Measurements from ENCODE around the gene CDC34. TPM values are rescaled to one million over a fixed set of nuclear protein-coding genes. Genes with fewer than 3 reads are reported as not detected.

Gene CDC34
- total and polyA plus RNA-seq, 7 experiments from 2014 or later: 20.4 to 47.3 (median 41.4) TPM

DNA sequence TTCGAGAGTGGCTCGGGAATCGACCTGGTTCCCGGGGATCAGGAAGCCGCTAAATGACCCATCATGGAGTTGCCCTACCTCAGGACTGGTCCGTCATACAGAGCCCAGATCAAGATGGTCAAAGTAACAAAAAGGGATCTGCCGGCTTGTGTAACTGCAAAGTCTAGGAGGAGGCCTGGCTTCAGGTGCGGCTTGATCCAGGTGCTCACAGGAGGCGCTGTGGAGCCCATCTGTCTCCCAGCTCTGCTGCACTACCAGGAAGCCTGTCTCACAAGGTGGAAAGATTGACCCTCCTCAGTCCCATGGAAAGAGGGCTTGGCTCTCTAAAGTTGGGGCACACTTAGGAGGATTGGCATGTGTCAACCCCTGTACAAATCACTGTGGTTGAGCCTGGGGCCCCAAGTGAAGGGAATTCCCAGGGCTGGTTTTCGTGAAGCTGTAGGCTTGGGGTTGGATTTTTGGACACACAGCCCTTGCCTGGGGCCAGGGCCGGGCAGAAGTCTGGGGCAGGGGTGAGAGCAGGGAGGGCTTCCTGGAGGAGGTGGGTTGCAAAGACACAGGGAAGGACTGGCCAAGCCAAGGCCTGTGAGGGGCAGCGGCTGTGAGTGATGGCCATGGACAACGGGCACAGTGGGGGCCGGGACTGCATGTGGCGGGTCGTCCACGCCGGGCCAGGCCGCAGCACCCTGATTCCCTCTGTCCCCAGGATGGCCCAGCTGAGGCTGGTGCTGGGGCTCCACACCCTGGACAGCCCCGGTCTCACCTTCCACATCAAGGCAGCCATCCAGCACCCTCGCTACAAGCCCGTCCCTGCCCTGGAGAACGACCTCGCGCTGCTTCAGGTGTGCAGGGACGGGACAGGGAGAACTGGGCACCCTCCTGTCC is 16.5 kb downstream of the CDC34 start:
- Histone ChIP-seq H3K4me1 (ENCODE audit: control insufficient read depth in 2 of 2, insufficient read depth in 2 of 2, low read length in 2 of 2) (peaks cover 3 to 8% of the 10 kb centered on the region in 2 donors), H3K27ac (ENCODE audit: low read depth, low read length) (no peak overlapping the region), H3K27me3 (ENCODE audit: control insufficient read depth in 2 of 2, insufficient read depth in 2 of 2, low read length in 2 of 2) (no peaks in the 10 kb centered on the region), H3K36me3 (ENCODE audit: control insufficient read depth in 2 of 3, insufficient read depth in 3 of 3, low read length in 3 of 3) (peaks cover 0 to 20% (median 6%) of the 10 kb centered on the region in 3 experiments), H3K9me3 (ENCODE audit: control insufficient read depth in 2 of 3, low read length in 3 of 3) (no peaks in the 10 kb centered on the region), H3K4me3 (ENCODE audit: low read length) (no peak overlapping the region)
- ChIA-PET CTCF (no interaction called here), POLR2A (no interaction called here)
- no peaks in the 10 kb centered on the region for H3K9me3 Mint-ChIP-seq
- H3K36me3 Mint-ChIP-seq: peaks cover 0 to 7% (median 0%) of the 10 kb centered on the region in 5 donors
- no peak for ATAC-seq
- H3K27ac Mint-ChIP-seq: peak overlapping the region in 3 of 9 donors; percentile 14 to 59 (median 54)
- H3K4me1 Mint-ChIP-seq: peaks cover 10 to 26% (median 20%) of the 10 kb centered on the region in 7 donors
- H3K4me3 Mint-ChIP-seq: peak overlapping the region in 1 of 10 donors; percentile 14
- no peaks in the 10 kb centered on the region for H3K27me3 Mint-ChIP-seq
- intact Hi-C loops (cut with micrococcal nuclease): no loop called here
- no peak for DNase-seq

DNA sequence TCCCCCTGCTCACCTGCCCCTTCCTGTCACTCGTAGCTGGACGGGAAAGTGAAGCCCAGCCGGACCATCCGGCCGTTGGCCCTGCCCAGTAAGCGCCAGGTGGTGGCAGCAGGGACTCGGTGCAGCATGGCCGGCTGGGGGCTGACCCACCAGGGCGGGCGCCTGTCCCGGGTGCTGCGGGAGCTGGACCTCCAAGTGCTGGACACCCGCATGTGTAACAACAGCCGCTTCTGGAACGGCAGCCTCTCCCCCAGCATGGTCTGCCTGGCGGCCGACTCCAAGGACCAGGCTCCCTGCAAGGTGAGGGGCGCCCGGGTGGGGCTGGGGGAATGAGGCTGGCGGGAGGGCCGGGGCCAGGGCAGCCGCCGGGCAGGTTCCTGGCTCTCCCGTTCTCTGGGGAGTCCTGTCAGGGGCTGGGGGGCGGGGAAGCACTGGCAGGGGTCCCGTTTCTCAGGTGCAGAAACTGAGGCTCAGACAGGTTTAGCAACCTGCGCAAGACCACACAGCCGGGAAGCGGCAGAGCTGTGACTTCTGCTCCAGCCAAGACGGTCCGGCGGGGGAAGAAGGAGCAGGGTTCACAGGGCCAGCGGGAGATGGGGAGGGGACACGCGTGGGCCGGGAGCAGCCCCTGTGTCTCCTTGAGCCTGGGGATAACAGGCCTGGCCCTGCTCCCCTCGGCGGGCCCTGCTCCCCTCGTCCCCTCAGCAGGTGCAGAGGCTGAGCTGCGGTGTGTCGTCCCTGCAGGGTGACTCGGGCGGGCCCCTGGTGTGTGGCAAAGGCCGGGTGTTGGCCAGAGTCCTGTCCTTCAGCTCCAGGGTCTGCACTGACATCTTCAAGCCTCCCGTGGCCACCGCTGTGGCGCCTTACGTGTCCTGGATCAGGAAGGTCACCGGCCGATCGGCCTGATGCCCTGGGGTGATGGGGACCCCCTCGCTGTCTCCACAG is 17.6 kb downstream of the CDC34 start:
- Histone ChIP-seq H3K4me1 (ENCODE audit: control insufficient read depth in 2 of 2, insufficient read depth in 2 of 2, low read length in 2 of 2) (peaks cover 0 to 4% of the 10 kb centered on the region in 2 donors), H3K36me3 (ENCODE audit: control insufficient read depth in 2 of 3, insufficient read depth in 3 of 3, low read length in 3 of 3) (peaks cover 0 to 20% (median 6%) of the 10 kb centered on the region in 3 experiments), H3K4me3 (ENCODE audit: low read length) (no peak overlapping the region), H3K27me3 (ENCODE audit: control insufficient read depth in 2 of 2, insufficient read depth in 2 of 2, low read length in 2 of 2) (no peaks in the 10 kb centered on the region), H3K9me3 (ENCODE audit: control insufficient read depth in 2 of 3, low read length in 3 of 3) (no peaks in the 10 kb centered on the region), H3K27ac (ENCODE audit: low read depth, low read length) (no peak overlapping the region)
- ATAC-seq (no peak), DNase-seq (no peak)
- H3K4me1 Mint-ChIP-seq: peaks cover 6 to 17% (median 9%) of the 10 kb centered on the region in 7 donors
- ChIA-PET POLR2A (no interaction called here), CTCF (no interaction called here)
- H3K36me3 Mint-ChIP-seq: peaks cover 0 to 4% (median 0%) of the 10 kb centered on the region in 5 donors
- no peaks in the 10 kb centered on the region for H3K9me3 Mint-ChIP-seq
- intact Hi-C loops (cut with micrococcal nuclease): no loop called here
- H3K4me3 Mint-ChIP-seq: no peak overlapping the region
- H3K27ac Mint-ChIP-seq: no peak overlapping the region
- no peaks in the 10 kb centered on the region for H3K27me3 Mint-ChIP-seq

DNA sequence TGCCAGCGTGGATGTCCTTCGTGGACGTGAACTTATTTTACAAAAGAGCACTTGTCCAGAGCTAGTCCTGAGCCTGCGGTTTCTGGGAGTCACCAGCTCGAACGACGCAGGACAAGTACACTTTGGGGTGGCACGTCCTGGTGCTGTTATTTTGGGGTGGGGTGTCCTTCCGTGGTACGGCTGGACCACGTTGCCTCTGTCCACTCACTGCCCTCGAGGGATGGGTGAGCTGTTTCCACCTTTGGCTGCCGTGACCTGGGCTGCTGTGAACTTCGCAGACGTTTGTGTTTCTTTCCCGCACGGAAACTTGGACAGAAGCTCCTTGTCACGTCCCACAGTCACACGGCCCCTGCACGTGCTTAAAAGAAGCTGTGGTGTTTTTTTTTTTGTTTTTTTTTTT is 23.3 kb downstream of the CDC34 start:
- no peaks in the 10 kb centered on the region for H3K27me3 Mint-ChIP-seq
- peaks cover 0 to 6% (median 4%) of the 10 kb centered on the region in 7 donors for H3K4me1 Mint-ChIP-seq
- H3K27ac ChIP-seq (ENCODE audit: low read depth, low read length): no peak overlapping the region
- H3K9me3 ChIP-seq (ENCODE audit: control insufficient read depth in 2 of 3, low read length in 3 of 3): no peaks in the 10 kb centered on the region
- H3K27ac Mint-ChIP-seq: no peak overlapping the region
- POLR2A ChIA-PET: no interaction called here
- intact Hi-C loops (cut with micrococcal nuclease): no loop called here
- H3K9me3 Mint-ChIP-seq: no peaks in the 10 kb centered on the region
- no peak for DNase-seq
- no peak overlapping the region for H3K4me3 ChIP-seq (ENCODE audit: low read length)
- no peaks in the 10 kb centered on the region for H3K36me3 Mint-ChIP-seq
- no peaks in the 10 kb centered on the region for H3K36me3 ChIP-seq (ENCODE audit: control insufficient read depth in 2 of 3, insufficient read depth in 3 of 3, low read length in 3 of 3)
- H3K27me3 ChIP-seq (ENCODE audit: control insufficient read depth in 2 of 2, insufficient read depth in 2 of 2, low read length in 2 of 2): no peaks in the 10 kb centered on the region
- CTCF ChIA-PET: interaction anchor here (0.7 kb wide), 1 partner anchor 32 kb away, joined by 4 read pairs; no protein-coding TSS in a partner anchor
- ATAC-seq: no peak
- H3K4me3 Mint-ChIP-seq: no peak overlapping the region
- no peaks in the 10 kb centered on the region for H3K4me1 ChIP-seq (ENCODE audit: control insufficient read depth in 2 of 2, insufficient read depth in 2 of 2, low read length in 2 of 2)

DNA sequence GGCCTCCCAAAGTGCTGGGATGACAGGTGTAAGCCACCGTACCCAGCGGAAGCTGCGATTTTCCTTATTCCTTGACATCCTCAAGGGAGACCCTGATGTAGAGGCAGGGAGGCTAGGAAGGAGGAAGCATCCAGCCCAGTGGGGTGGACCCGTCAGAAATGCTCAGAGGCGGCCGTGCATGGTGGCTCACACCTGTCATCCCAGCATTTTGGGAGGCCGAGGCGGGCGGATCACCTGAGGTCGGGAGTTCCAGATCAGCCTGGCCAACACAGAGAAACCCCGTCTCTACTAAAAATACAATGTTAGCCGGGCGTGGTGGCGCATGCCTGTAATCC is 23.9 kb downstream of the CDC34 start:
- H3K4me3 ChIP-seq (ENCODE audit: low read length): no peak overlapping the region
- POLR2A ChIA-PET: no interaction called here

DNA sequence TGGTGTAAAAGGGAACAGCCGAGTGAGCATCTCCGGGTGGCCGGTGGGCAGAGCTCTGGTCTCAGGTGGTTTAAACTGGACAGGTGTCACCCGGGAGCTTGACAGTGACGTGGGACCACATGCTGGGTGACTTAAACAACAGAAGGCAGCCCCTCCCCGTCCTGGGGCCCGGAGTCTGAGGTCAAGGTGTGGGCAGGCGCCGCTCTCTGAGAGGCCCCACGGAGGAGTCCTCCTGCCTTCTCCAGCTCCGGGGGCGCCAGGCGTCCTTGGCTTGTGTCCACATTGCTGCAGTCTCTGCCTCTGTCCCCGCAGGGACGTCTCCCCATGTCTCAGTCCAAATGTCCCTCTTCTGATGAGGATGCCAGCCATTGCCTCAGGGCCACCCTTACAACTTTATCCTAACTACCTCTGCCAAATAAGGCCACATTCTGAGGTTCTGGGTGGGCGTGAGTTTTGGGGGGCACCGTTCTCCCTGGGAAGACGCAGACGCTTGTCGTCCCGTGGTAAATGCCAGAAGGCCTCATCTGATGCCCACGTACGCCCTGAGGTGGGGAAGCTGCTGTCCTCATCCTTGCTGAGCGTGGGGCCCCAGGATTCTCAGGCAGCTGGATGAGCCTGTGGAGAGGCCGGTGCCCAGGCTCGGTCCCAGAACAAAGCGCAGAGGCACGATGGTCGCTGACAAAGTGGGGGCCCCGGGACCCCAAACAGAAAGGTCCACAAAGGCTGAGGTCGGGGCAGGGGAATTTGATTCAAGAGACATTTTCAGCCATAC is 25.2 kb downstream of the CDC34 start:
- Histone ChIP-seq H3K27me3 (ENCODE audit: control insufficient read depth in 2 of 2, insufficient read depth in 2 of 2, low read length in 2 of 2) (no peaks in the 10 kb centered on the region), H3K27ac (ENCODE audit: low read depth, low read length) (no peak overlapping the region), H3K4me3 (ENCODE audit: low read length) (no peak overlapping the region), H3K9me3 (ENCODE audit: control insufficient read depth in 2 of 3, low read length in 3 of 3) (no peaks in the 10 kb centered on the region), H3K4me1 (ENCODE audit: control insufficient read depth in 2 of 2, insufficient read depth in 2 of 2, low read length in 2 of 2) (no peaks in the 10 kb centered on the region), H3K36me3 (ENCODE audit: control insufficient read depth in 2 of 3, insufficient read depth in 3 of 3, low read length in 3 of 3) (no peaks in the 10 kb centered on the region)
- H3K9me3 Mint-ChIP-seq: no peaks in the 10 kb centered on the region
- intact Hi-C loops (cut with micrococcal nuclease): no loop called here
- no peak overlapping the region for H3K4me3 Mint-ChIP-seq
- no peaks in the 10 kb centered on the region for H3K27me3 Mint-ChIP-seq
- no peak overlapping the region for H3K27ac Mint-ChIP-seq
- H3K4me1 Mint-ChIP-seq: peaks cover 0 to 4% (median 0%) of the 10 kb centered on the region in 7 donors
- ATAC-seq: no peak
- no peak for DNase-seq
- no peaks in the 10 kb centered on the region for H3K36me3 Mint-ChIP-seq
- ChIA-PET POLR2A (no interaction called here), CTCF (no interaction called here)

More for the DNA sequence above, 23.9 kb downstream of the CDC34 start:
- CTCF ChIA-PET: interaction anchor here (0.6 to 0.7 kb wide), 2 partner anchors 11 to 33 kb away, joined by 4 read pairs; no protein-coding TSS in a partner anchor
- Histone ChIP-seq H3K36me3 (ENCODE audit: control insufficient read depth in 2 of 3, insufficient read depth in 3 of 3, low read length in 3 of 3) (no peaks in the 10 kb centered on the region), H3K27ac (ENCODE audit: low read depth, low read length) (no peak overlapping the region), H3K9me3 (ENCODE audit: control insufficient read depth in 2 of 3, low read length in 3 of 3) (no peaks in the 10 kb centered on the region), H3K4me1 (ENCODE audit: control insufficient read depth in 2 of 2, insufficient read depth in 2 of 2, low read length in 2 of 2) (no peaks in the 10 kb centered on the region), H3K27me3 (ENCODE audit: control insufficient read depth in 2 of 2, insufficient read depth in 2 of 2, low read length in 2 of 2) (no peaks in the 10 kb centered on the region)
- Mint-ChIP-seq H3K27ac (no peak overlapping the region), H3K36me3 (no peaks in the 10 kb centered on the region), H3K4me3 (no peak overlapping the region), H3K4me1 (peaks cover 0 to 6% (median 4%) of the 10 kb centered on the region in 7 donors), H3K9me3 (no peaks in the 10 kb centered on the region), H3K27me3 (no peaks in the 10 kb centered on the region)
- intact Hi-C loops (cut with micrococcal nuclease): no loop called here
- DNase-seq (no peak), ATAC-seq (no peak)

DNA sequence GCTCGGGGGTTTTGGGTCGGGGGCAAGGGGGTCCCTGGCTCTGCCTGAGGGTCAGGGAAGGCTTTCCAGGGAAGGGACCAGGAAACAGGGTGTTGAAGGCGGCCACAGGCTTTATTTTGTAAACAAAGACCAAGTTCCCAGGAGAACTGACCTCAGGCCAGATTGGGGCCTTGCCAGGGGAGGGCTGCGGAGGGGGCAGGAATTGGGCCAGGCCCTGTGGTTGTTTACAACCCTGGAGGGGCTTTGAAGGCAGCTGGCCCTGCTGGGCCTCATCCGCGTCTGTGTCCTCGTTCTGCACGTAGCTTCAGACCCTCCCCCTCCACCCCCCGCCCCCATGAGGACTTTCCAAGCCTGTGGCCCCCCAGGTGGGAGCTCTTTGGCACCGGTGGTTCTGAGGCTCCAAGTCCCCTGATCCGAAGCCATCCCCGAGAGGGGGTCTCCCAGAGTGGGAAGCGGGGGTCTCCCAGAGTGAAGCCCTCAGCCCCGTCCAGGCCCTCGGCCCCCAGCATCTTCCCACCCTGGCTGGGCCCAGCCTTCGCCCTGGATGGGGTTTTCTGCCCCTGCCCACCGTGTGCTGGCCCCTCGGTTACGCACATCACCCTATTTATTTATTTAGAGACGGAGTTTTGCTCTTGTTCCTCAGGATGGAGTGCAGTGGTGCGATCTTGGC is 27.3 kb downstream of the CDC34 start:
- H3K27me3 ChIP-seq (ENCODE audit: control insufficient read depth in 2 of 2, insufficient read depth in 2 of 2, low read length in 2 of 2): no peaks in the 10 kb centered on the region
- Mint-ChIP-seq H3K4me3 (no peak overlapping the region), H3K9me3 (no peaks in the 10 kb centered on the region), H3K27me3 (no peaks in the 10 kb centered on the region), H3K36me3 (peaks cover 0 to 7% (median 0%) of the 10 kb centered on the region in 5 donors), H3K27ac (no peak overlapping the region), H3K4me1 (peaks cover 0 to 4% (median 0%) of the 10 kb centered on the region in 7 donors)
- ATAC-seq (no peak), DNase-seq (no peak)
- intact Hi-C loops (cut with micrococcal nuclease): no loop called here
- no peaks in the 10 kb centered on the region for H3K4me1 ChIP-seq (ENCODE audit: control insufficient read depth in 2 of 2, insufficient read depth in 2 of 2, low read length in 2 of 2)
- CTCF ChIA-PET: no interaction called here
- H3K4me3 ChIP-seq (ENCODE audit: low read length): no peak overlapping the region
- H3K36me3 ChIP-seq (ENCODE audit: control insufficient read depth in 2 of 3, insufficient read depth in 3 of 3, low read length in 3 of 3): no peaks in the 10 kb centered on the region
- H3K9me3 ChIP-seq (ENCODE audit: control insufficient read depth in 2 of 3, low read length in 3 of 3): no peaks in the 10 kb centered on the region
- POLR2A ChIA-PET: no interaction called here
- no peak overlapping the region for H3K27ac ChIP-seq (ENCODE audit: low read depth, low read length)
